Esophagus squamous epithelium (tissue), 5 donors: ENCODE data around the gene PRR15L. TPM values are rescaled to one million over a fixed set of nuclear protein-coding genes. Genes with fewer than 3 reads are reported as not detected.

Source experiments
- DNase-seq: peaks from one replicate; lab custom pipeline; 2025; lab: John Stamatoyannopoulos, UW
- H3K27ac ChIP-seq, 4 donors: fragments of 200-600 bp; sonication (generic); one replicate each; pipeline ENCODE4 v1.5.1; 2016 to 2019; ENCODE audit warnings: mild to moderate bottlenecking in 1 of 4
- H3K27me3 ChIP-seq, 4 donors: fragments of 200-600 bp; sonication (generic); 1 replicate in 3 of 4; 2 replicates in 1 of 4; pipeline versions ENCODE4 v1.5.1 to v1.6.0; 2017 to 2021; ENCODE audit warnings: antibody characterized with exemption in 1 of 4
- H3K36me3 ChIP-seq, 3 donors: fragments of 200-600 bp; sonication (generic); one replicate each; pipeline ENCODE4 v1.5.1; 2016 to 2019
- H3K4me1 ChIP-seq, 3 donors: fragments of 200-600 bp; sonication (generic); one replicate each; pipeline ENCODE4 v1.5.1; 2017 to 2019
- H3K4me3 ChIP-seq, 4 donors: fragments of 200-600 bp; sonication (generic); 1 replicate in 3 of 4; 2 replicates in 1 of 4; pipeline ENCODE4 v1.5.1; 2016 to 2019; ENCODE audit warnings: mild to moderate bottlenecking in 2 of 4, moderate library complexity in 1 of 4
- H3K9me3 ChIP-seq, 3 donors: fragments of 200-600 bp; sonication (generic); one replicate each; pipeline ENCODE4 v1.5.1; 2016 to 2019
- CTCF ChIP-seq, 6 experiments: fragments of 450-650 bp in 4 of 6; fragments of 200-600 bp in 2 of 6; sonication (generic) in 2 of 6; IDR thresholded peaks; one replicate each; pipeline ENCODE4 v1.5.1; 2016 to 2019; ENCODE audit warnings: antibody characterized with exemption in 6 of 6, mild to moderate bottlenecking in 4 of 6, moderate library complexity in 4 of 6
- POLR2A ChIP-seq, 4 donors: fragments of 450-650 bp; IDR thresholded peaks; one replicate each; pipeline ENCODE4 v1.6.1; 2017; ENCODE audit warnings: antibody characterized with exemption in 4 of 4, mild to moderate bottlenecking in 4 of 4, moderate library complexity in 3 of 4
- WGBS, 2 donors: methylation state at CpG; one replicate each; pipeline ENCODE4 v1.1.5; 2018; 5-methylcytosine and 5-hydroxymethylcytosine counted together
- intact Hi-C: fragments of 100-400 bp; cut with DNase I; formaldehyde crosslinking; loops from one replicate; pipeline ENCODE4 v1.15.0; 2022
- total RNA-seq, 4 donors: library from RNA; depleted of rRNA; stranded (reverse); fragments of >200 nt; gene quantifications; one replicate each; pipeline ENCODE4 v1.1.0, GENCODE V29; 2016
- donor health status: DM: yes; HTN: yes; CAD: no.

PRR15L gene
- total RNA-seq, 4 donors from 2014 or later, result 3.3 to 12.5 (median 7.1) TPM

DNA sequence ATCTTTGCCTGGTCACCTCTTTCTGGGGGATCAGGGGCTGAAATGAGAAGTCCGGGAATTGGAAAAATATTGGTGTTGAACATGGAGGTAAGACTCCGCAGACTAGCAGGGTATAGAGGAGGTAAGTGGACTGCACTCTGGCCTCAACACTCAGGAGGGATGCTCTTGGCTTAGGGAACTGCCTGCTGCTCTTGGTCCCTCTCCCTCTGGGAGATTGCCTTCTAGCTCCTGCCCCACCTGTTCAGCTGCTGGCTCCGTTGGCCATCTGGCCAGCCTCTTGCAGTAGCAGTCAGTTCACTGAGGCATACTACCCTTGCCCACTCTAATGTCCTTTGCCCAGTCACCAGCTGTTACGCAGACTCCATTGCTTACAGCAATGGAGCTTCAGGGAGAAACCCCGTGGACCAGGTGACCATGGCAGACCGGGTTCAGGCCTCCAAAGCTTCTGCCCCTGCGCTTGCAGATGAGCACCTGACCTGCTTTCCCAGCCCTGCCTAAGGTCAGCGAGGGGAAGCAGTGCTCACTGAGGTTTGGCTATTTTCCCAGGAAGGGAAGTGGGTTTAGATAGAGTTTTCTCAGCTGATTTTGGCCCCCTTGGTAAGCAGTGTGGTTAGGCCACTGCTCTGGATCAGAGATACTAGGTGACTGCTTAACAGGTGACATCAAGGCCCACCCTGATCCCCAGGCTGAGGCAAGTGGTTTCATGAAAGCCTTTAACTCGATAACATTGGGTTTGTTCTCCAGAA, 25.1 kb upstream of the PRR15L start:
- peaks cover 0 to 17% (median 6%) of the 10 kb centered on the region in 3 donors for H3K4me1 ChIP-seq
- WGBS, 2 donors, result 63 to 76% methylated on average over 3 to 4 of the region's 9 CpGs
- no peak overlapping the region for H3K4me3 ChIP-seq
- TF ChIP-seq POLR2A (IDR thresholded peaks at IDR 0.05), result no peak
- no peak for TF ChIP-seq CTCF (IDR thresholded peaks at IDR 0.05)
- H3K36me3 ChIP-seq, result peaks cover 16 to 71% (median 35%) of the 10 kb centered on the region in 3 donors
- no peak overlapping the region for H3K27ac ChIP-seq
- no peaks in the 10 kb centered on the region for H3K9me3 ChIP-seq
- no peaks in the 10 kb centered on the region for H3K27me3 ChIP-seq
- intact Hi-C loops, result no loop called here
- DNase-seq, result no peak

GRCh38 chr17:47982091-47982617, 24.5 kb upstream of the PRR15L start:
- no peak for DNase-seq
- peaks cover 0 to 10% (median under 1%) of the 10 kb centered on the region in 3 donors for H3K4me1 ChIP-seq
- H3K4me3 ChIP-seq, result no peak overlapping the region
- intact Hi-C loops, result no loop called here
- WGBS, 2 donors, result 64 to 76% methylated on average over 6 to 11 of the region's 14 CpGs
- peaks cover 16 to 78% (median 42%) of the 10 kb centered on the region in 3 donors for H3K36me3 ChIP-seq
- no peak overlapping the region for H3K27ac ChIP-seq
- no peaks in the 10 kb centered on the region for H3K27me3 ChIP-seq
- TF ChIP-seq CTCF (IDR thresholded peaks at IDR 0.05) (no peak), POLR2A (IDR thresholded peaks at IDR 0.05) (no peak)
- no peaks in the 10 kb centered on the region for H3K9me3 ChIP-seq

DNA sequence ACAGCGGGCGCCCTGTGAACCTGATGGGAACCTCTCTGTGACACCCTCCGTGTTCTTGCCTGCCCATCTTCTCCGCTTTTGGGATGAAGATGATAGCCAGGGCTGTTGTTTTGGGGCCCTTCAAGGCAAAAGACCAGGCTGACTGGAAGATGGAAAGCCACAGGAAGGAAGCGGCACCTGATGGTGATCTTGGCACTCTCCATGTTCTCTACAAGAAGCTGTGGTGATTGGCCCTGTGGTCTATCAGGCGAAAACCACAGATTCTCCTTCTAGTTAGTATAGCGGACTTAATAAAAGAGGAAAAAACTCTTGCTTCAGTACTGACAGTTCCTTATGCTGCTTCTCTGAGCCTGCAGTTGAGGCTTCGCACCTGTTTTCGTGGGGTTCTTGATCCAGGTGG, 23.8 kb upstream of the PRR15L start:
- Histone ChIP-seq H3K4me1 (peaks cover 0 to 7% (median 0%) of the 10 kb centered on the region in 3 donors), H3K27ac (no peak overlapping the region), H3K36me3 (peaks cover 21 to 85% (median 42%) of the 10 kb centered on the region in 3 donors), H3K27me3 (no peaks in the 10 kb centered on the region), H3K9me3 (no peaks in the 10 kb centered on the region), H3K4me3 (no peak overlapping the region)
- 65 to 81% methylated on average over 4 to 9 of the region's 9 CpGs for WGBS, 2 donors
- TF ChIP-seq POLR2A (IDR thresholded peaks at IDR 0.05), result no peak
- TF ChIP-seq CTCF (IDR thresholded peaks at IDR 0.05), result no peak
- intact Hi-C loops, result no loop called here
- no peak for DNase-seq

GRCh38 chr17:47980541-47980940, 22.9 kb upstream of the PRR15L start:
- H3K27ac ChIP-seq, result no peak overlapping the region
- intact Hi-C loops, result no loop called here
- H3K9me3 ChIP-seq, result no peaks in the 10 kb centered on the region
- no peaks in the 10 kb centered on the region for H3K27me3 ChIP-seq
- no peak for DNase-seq
- TF ChIP-seq POLR2A (IDR thresholded peaks at IDR 0.05), result no peak
- peaks cover 0 to 7% (median 0%) of the 10 kb centered on the region in 3 donors for H3K4me1 ChIP-seq
- no peak overlapping the region for H3K4me3 ChIP-seq
- peaks cover 26 to 94% (median 50%) of the 10 kb centered on the region in 3 donors for H3K36me3 ChIP-seq

GRCh38 chr17:47978324-47978723, 20.6 kb upstream of the PRR15L start:
- Histone ChIP-seq H3K9me3 (no peaks in the 10 kb centered on the region), H3K36me3 (peaks cover 32 to 100% (median 71%) of the 10 kb centered on the region in 3 donors), H3K27ac (no peak overlapping the region), H3K27me3 (no peaks in the 10 kb centered on the region), H3K4me3 (no peak overlapping the region), H3K4me1 (peaks cover 0 to 7% (median 0%) of the 10 kb centered on the region in 3 donors)
- no peak for DNase-seq
- WGBS, 2 donors, result 23 to 38% methylated on average over 6 to 7 of the region's 7 CpGs
- TF ChIP-seq CTCF (IDR thresholded peaks at IDR 0.05), result peak; percentile 46 to 68 (median 57)
- TF ChIP-seq POLR2A (IDR thresholded peaks at IDR 0.05), result no peak
- intact Hi-C loops, result no loop called here
